ENCODE measurements around the gene C17orf50.
A peak's percentile ranks its signal among the peaks of the same experiment; 100 is the strongest.

The C17orf50 gene

GRCh38 chr17:35804658-35805192 lies 44.0 kb downstream of the C17orf50 start:
- Histone ChIP-seq H4K20me1 (peaks cover 0 to 4% (median under 1%) of the 10 kb centered on the region in 11 experiments; a peak in 10 of 22 replicates), H3K9me3 (replicated peaks in 1 of 11) (no peaks in the 10 kb centered on the region), H3K27me3 (no peaks in the 10 kb centered on the region), H3K9ac (peak overlapping the region in 2 of 11 experiments; percentile 22 to 32; a peak in 1 of 22 replicates), H3K4me3 (no peak overlapping the region), H3K4me1 (peaks cover 26 to 56% (median 46%) of the 10 kb centered on the region in 10 experiments), H3K4me2 (peak overlapping the region in 2 of 11 experiments; percentile 15 to 16; a peak in 1 of 22 replicates), H3K36me3 (no peaks in the 10 kb centered on the region), H3K27ac (peak overlapping the region in 3 of 11 experiments; percentile 1 to 24 (median 3); a peak in 2 of 22 replicates)
- no peak for TF ChIP-seq Cebpa-rat (IDR thresholded peaks at IDR 0.05)

DNA sequence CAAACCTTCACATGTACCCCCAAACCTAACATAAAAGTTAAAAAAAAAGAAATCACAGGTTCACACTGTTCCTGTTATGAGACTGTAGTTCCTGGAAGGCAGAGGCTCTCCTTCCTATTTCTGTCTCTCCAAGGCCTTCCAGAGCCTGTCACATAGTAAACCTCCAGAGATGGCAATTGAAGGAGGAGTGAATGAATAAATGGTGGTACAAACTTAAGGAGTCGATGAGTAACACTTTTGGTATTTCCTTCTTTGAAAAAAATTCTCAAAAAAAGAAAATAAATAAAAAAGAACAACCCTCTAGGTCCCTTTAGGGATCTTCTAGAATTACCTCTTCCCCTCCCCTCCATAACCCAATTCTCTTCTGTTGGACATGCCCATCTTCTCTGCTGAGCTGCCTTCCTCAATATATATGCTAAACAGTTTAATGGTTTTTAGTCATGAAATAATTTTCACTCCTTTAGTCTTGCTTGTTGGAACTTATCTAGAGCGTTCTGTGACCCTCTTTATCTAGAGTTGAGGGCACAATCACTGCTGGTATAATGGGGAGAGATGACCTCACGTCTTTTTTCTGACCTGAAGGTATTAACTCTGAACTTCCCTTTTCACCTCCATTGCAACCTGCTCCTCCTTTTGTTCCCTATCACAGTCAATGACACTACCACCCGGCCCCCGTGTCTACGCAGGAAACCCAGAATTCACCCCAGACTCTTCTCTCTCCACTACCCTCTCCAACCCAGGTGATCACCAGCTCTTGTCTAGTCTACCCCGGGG lies 46.9 kb downstream of the C17orf50 start:
- Histone ChIP-seq H3K9me3 (replicated peaks in 1 of 11) (no peaks in the 10 kb centered on the region), H3K9ac (peak overlapping the region in 7 of 11 experiments; percentile 93 to 99 (median 96); a peak in 13 of 22 replicates), H3K4me3 (peak overlapping the region in 5 of 10 experiments; percentile 76 to 97 (median 89); a peak in 3 of 20 replicates)

GRCh38 chr17:35808240-35808961 lies 47.7 kb downstream of the C17orf50 start:
- H3K4me2 ChIP-seq: peak overlapping the region; percentile 85 to 97 (median 91)
- peak overlapping the region; percentile 80 to 99 (median 96); a peak in 21 of 22 replicates for H3K27ac ChIP-seq
- H3K36me3 ChIP-seq: peaks cover 0 to 19% (median 9%) of the 10 kb centered on the region in 11 experiments; a peak in 8 of 22 replicates
- peaks cover 27 to 40% (median 37%) of the 10 kb centered on the region in 11 experiments; a peak in 20 of 22 replicates for H4K20me1 ChIP-seq
- no peaks in the 10 kb centered on the region for H3K27me3 ChIP-seq
- peak overlapping the region; percentile 91 to 99 (median 96) for H3K9ac ChIP-seq
- H3K4me1 ChIP-seq: peaks cover 36 to 60% (median 52%) of the 10 kb centered on the region in 10 experiments
- peak in 1 of 11 experiments; percentile 6; a peak in 1 of 22 replicates for TF ChIP-seq Cebpa-rat (IDR thresholded peaks at IDR 0.05)
- H3K4me3 ChIP-seq: peak overlapping the region; percentile 76 to 97 (median 87)
- H3K9me3 ChIP-seq (replicated peaks in 1 of 11): no peaks in the 10 kb centered on the region

More for the DNA sequence above, 46.9 kb downstream of the C17orf50 start:
- Histone ChIP-seq H3K27me3 (no peaks in the 10 kb centered on the region), H3K27ac (peak overlapping the region in 8 of 11 experiments; percentile 94 to 99 (median 96); a peak in 12 of 22 replicates), H3K4me2 (peak overlapping the region; percentile 85 to 97 (median 91)), H4K20me1 (peaks cover 19 to 32% (median 29%) of the 10 kb centered on the region in 11 experiments; a peak in 20 of 22 replicates), H3K4me1 (peaks cover 33 to 51% (median 43%) of the 10 kb centered on the region in 10 experiments), H3K36me3 (peaks cover 0 to 16% (median 7%) of the 10 kb centered on the region in 11 experiments; a peak in 7 of 22 replicates)
- no peak for TF ChIP-seq Cebpa-rat (IDR thresholded peaks at IDR 0.05)

DNA sequence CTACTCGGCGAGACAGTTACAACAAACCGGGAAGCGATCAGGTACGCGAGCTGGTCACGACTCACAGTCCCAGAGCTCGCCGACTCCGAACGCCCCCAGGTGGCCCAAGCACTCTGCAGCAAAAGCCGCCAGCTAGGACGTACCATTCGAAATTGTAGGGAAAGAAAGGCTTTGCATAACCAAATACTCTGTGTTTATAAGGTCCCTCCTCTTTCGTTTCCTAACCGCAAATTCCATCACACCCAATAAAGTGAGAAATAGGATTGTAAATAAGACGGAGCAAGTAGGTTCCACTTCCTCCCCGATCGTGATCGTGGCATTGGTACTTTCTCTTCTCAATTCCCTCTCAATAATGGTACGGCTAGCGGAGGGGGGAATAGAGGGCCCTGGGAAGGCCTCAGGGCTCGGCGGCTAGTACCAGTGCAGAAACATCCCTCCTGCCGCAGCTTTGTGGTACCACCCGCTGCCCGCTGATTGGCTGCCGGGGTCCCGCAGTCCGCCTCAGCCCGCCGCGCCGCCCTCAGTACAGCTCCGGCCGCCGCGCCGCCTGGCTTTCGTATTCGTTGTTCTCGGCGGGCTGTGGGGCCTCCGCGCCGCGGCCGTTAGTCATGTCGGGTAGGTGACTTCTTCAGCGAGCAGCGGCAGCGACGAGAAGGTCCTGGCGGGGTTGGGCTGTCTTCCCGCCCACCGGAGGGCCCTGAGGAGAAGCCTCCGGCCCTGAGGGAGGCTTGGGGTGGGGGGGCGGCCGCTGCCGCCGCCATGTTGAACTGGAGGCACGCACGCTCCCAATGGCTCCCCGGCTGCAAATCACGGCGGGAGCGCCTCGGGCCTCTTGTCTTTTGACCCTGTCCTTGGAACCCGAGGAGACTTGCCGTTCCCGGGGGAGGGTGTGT lies 48.5 kb downstream of the C17orf50 start, which contains the start of gene TAF15:
TSS of gene TAF15 (plus strand) at position 523 of the 893 bp plus-strand sequence. CDS start at position 609, 86 bp downstream.
- H3K4me1 ChIP-seq: peaks cover 37 to 65% (median 53%) of the 10 kb centered on the region in 10 experiments
- no peak for TF ChIP-seq Cebpa-rat (IDR thresholded peaks at IDR 0.05)
- peak within 1 kb of the TSS; percentile 80 to 99 (median 96) for H3K27ac ChIP-seq
- H3K36me3 ChIP-seq: peaks cover 0 to 26% (median 9%) of the 10 kb centered on the region in 11 experiments; a peak in 8 of 22 replicates
- peak within 1 kb of the TSS; percentile 76 to 97 (median 87) for H3K4me3 ChIP-seq
- peak within 1 kb of the TSS; percentile 93 to 99 (median 96) for H3K4me2 ChIP-seq
- H3K27me3 ChIP-seq: no peaks in the 10 kb centered on the region
- H3K9me3 ChIP-seq (replicated peaks in 1 of 11): no peaks in the 10 kb centered on the region
- peaks cover 35 to 48% (median 45%) of the 10 kb centered on the region in 11 experiments; a peak in 20 of 22 replicates for H4K20me1 ChIP-seq
- peak within 1 kb of the TSS; percentile 91 to 99 (median 96) for H3K9ac ChIP-seq

DNA sequence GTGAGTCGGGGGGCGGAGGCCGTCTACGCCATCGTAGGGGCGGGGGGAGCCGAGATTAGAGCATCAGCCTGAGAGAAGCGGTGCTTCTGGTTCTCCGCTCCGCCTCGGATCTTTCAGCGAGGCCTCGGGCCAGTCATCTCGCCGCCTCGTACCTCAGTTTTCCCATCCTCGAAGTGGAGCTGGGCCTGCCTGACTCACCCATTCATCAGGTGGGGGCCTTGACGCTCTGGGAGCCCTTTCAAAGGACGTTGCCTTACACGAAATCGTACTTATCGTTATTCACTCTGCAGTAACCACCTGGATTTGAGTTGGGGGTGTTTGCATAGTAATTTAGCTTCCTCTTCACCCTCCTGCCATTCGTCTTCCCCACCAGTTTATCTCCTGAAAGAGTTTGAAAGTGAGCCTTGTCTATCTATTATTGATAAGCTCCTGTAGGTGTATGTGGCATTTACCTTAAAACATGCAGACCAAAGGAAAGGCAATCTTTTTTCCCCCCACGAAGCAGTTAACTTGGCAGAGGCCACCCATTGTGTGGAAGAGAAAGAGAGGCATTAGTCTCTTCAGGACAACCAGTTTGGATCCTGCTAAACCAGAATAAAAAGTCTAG lies 49.3 kb downstream of the C17orf50 start:
- Histone ChIP-seq H3K9me3 (replicated peaks in 1 of 11) (no peaks in the 10 kb centered on the region), H3K4me2 (peak overlapping the region; percentile 87 to 99 (median 95)), H3K36me3 (peaks cover 0 to 34% (median 11%) of the 10 kb centered on the region in 11 experiments; a peak in 9 of 22 replicates), H4K20me1 (peaks cover 43 to 56% (median 53%) of the 10 kb centered on the region in 11 experiments; a peak in 21 of 22 replicates), H3K27ac (peak overlapping the region; percentile 80 to 99 (median 96)), H3K9ac (peak overlapping the region; percentile 91 to 99 (median 96)), H3K4me1 (peaks cover 37 to 61% (median 51%) of the 10 kb centered on the region in 10 experiments), H3K4me3 (peak overlapping the region; percentile 76 to 97 (median 87)), H3K27me3 (no peaks in the 10 kb centered on the region)
- no peak for TF ChIP-seq Cebpa-rat (IDR thresholded peaks at IDR 0.05)

GRCh38 chr17:35811759-35812158 lies 51.1 kb downstream of the C17orf50 start:
- Histone ChIP-seq H3K4me3 (no peak overlapping the region), H3K9me3 (replicated peaks in 1 of 11) (no peaks in the 10 kb centered on the region), H3K36me3 (peaks cover 11 to 52% (median 29%) of the 10 kb centered on the region in 11 experiments), H3K4me2 (peak overlapping the region; percentile 18 to 99 (median 89)), H3K27ac (no peak overlapping the region), H3K27me3 (no peaks in the 10 kb centered on the region), H3K9ac (peak overlapping the region in 1 of 11 experiments; percentile 30; a peak in 2 of 22 replicates), H4K20me1 (peaks cover 61 to 74% (median 71%) of the 10 kb centered on the region in 11 experiments; a peak in 21 of 22 replicates), H3K4me1 (peaks cover 39 to 56% (median 48%) of the 10 kb centered on the region in 10 experiments)
- TF ChIP-seq Cebpa-rat (IDR thresholded peaks at IDR 0.05): no peak

DNA sequence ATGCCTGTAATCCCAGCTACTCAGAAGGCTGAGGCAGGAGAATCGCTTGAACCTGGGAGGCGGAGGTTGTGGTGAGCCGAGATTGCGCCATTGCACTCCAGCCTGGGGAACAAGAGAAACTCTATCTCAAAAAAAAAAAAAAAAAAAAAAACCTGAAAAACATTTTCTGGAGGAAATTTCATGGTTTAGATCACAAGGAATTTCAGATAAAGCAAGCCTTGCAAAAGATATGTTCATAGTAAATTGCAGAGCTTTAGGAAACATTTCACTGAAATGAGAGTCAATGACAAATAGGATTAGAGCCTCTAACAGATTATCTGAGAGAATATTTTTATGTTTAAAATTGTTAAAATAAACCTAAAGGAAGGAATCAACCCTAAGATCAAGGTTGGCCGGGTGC lies 51.8 kb downstream of the C17orf50 start:
- Histone ChIP-seq H3K4me1 (peaks cover 40 to 54% (median 46%) of the 10 kb centered on the region in 10 experiments), H3K9me3 (replicated peaks in 1 of 11) (no peaks in the 10 kb centered on the region), H3K36me3 (peaks cover 18 to 59% (median 36%) of the 10 kb centered on the region in 11 experiments), H3K27me3 (no peaks in the 10 kb centered on the region), H3K9ac (peak overlapping the region in 1 of 11 experiments; percentile 30; a peak in 2 of 22 replicates), H4K20me1 (peaks cover 68 to 81% (median 78%) of the 10 kb centered on the region in 11 experiments; a peak in 21 of 22 replicates), H3K4me3 (no peak overlapping the region), H3K27ac (no peak overlapping the region), H3K4me2 (peak overlapping the region; percentile 18 to 99 (median 89); a peak in 18 of 22 replicates)
- TF ChIP-seq Cebpa-rat (IDR thresholded peaks at IDR 0.05): 0 out of 22 replicates have a peak, but pooled peaks of 1 of the 11 experiments have one; percentile 19

Measured in BLaER1 treated with 17β-estradiol and CSF1 and Interleukin-3, amounts not matched to agents 10 nM and 100 nM (cell line).